LHCN-M2 (cell line): Measurements from ENCODE around the gene MYL12B. TPM values are rescaled to one million over a fixed set of nuclear protein-coding genes. Genes with fewer than 3 reads are reported as not detected.
"Not testable (repeated sequence)": the region's sequence is repeated elsewhere in the genome, so short reads cannot be mapped to it uniquely, and the experiment has no call there.

Experiments used
- DNase-seq: peaks from one replicate; pipeline ENCODE4 v3.0.0-alpha.2; 2012; ENCODE audit warnings: low read depth
- total RNA-seq: library from RNA; depleted of rRNA; stranded (reverse); fragments of >200 nt; gene quantifications from 2 replicates; pipeline ENCODE4 v1.2.3, GENCODE V29; 2014; rRNA removed

MYL12B gene
- total RNA-seq, 1 experiment from 2014 or later = 378 TPM

DNA sequence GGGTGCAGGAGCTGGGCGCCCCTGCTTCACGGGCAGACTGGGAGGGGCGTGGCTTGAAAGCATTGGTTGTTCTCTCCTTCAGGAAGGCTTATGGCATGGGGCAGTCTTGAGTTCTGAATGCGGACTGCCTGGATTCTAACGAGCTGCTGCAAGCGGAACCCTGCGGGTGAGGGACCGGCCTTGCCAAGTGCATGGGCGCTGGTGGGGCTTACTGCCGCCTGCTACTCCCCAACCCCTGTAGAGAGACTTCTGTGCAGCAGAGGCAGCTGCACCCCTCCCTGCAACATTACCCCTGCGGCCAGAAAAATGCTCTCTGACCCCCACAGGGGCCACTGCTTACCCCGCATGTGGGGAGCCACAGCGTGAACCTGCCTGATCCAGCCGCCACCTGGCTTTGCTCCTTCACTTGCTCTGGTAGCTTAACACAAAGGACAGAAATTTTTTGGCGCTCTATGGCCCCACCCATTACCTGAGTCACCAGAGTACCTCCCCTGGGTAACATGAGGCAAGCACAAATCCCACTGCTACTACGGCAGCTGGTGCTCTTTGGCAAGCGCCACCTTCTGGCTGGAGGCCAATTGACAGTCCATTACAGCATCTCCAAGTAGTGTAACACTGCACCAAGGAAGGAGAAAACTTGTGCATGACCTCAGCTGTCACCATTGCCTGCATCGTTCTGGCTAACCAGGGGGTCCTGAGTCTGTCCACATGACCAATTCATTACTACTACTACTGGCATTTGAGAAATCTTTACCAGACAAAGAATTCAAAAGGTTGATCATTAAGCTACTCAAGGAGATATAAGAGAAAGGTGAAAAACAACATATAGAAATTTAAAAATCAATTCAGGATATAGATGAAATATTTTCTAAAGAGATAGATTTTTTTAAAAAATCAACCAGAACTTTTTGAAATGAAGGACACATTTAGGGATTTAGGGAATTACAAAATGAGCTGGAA, 35.4 kb downstream of the MYL12B start:
- peak; percentile 85 for DNase-seq

DNA sequence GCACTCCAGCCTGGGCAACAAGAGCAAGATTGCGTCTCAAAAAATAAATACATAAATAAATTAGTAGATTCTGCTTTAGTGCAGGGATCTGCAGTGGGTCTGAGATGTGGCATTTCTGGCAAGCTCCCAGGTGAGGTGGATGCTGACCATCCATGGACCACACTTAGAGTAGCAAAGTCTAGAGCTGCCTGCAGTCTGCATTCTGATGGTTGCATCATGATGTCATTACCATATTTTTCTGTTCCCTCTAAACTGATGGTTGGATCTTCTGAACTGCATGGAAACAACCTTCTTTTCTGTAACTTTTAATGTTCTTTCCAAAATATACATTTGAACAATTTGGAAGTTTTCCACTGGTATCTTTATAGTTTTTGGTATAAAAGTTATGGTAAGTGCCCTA, 42.9 kb downstream of the MYL12B start:
- no peak for DNase-seq

DNA sequence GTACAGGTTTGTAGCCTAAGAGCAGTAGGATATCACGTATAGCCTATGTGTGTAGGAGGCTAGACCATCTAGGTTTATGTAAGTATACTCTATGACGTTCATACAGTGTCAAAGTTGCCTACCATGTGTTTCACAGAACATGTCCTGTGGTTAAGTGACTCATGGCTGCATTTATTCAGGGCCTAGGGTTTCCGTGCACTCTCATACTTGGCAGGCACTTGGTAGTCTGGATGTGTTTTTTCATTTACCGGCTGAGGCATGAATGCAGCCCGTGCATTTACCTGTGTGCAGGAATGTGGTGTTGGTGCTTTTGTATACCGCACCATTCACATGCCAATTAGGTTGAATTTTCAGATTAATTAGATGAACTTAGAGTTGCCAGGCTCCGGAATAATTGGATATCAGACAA, 43.4 kb downstream of the MYL12B start:
- DNase-seq = peak; percentile 92

DNA sequence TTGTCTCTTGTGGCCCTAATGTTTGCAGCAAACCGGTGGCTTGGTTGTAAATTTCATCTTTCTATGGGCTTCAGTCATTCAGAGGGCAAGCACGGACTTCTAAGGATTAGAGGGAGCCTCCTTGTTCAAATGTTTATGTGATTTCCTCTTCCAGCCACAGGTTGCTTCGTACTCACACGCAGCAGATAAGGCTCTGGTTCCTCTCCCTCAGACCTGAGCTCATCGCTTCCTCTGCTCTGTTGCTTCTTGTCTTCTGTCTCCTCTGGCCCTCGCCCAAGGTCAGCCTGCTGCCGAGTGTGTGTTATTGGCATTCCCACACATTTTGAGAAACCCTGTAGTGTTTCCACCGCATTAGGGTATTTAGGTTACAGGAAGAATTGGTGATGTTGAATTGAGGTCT, 44.0 kb downstream of the MYL12B start:
- no peak for DNase-seq

DNA sequence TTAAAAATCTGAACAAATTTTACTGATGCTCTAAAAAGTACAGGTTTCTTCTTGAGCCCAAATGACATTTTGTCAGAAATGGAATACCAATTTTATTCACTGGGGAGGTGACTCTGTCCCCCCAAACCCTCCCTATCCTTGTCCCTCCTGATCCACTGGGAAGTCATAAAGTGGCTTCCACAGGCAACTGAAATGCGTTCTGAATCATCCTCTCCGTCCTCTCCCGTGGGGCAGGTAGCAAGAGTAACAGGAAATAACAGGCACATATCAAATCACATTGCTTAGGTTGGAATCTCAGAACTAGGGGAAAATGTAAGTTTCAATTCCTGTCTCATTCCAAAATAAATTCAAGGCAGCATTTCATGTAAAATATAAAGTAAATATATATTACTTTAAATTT, 44.5 kb downstream of the MYL12B start:
- no peak for DNase-seq

DNA sequence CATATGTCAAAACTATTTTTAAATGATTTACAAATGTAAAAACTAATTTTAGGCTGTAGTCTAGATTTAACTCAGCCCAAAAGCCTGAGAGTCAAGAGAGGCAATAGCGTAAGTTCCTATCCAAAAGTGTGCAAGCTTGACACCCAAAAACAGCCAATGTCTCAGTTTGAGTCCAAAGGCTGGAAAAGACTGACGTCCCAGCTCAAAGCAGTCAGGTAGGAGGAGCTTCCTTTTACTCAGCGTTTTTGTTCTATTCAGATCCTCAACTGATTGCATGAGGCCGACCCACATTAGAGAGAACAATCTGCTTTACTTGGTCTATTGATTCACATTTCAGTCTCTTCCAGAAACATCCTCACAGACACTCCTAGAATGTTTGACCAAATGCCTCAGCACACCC, 51.8 kb downstream of the MYL12B start:
- DNase-seq = no peak

DNA sequence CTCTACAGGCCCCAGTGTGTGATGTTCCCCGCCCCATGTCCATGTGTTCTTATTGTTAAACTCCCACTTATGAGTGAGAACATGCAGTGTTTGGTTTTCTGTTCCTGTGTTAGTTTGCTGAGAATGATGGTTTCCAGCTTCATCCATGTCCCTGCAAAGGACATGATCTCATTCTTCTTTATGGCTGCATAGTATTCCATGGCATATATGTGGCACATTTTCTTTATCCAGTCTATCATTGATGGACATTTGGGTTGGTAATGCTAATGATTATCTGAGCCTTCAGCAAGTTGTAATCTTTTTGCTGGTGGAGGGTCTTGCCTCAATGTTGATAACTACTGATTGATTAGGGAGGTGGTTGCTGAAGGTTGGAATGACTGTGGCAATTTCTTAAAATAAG, 53.4 kb downstream of the MYL12B start:
- not testable (repeated sequence) for DNase-seq

DNA sequence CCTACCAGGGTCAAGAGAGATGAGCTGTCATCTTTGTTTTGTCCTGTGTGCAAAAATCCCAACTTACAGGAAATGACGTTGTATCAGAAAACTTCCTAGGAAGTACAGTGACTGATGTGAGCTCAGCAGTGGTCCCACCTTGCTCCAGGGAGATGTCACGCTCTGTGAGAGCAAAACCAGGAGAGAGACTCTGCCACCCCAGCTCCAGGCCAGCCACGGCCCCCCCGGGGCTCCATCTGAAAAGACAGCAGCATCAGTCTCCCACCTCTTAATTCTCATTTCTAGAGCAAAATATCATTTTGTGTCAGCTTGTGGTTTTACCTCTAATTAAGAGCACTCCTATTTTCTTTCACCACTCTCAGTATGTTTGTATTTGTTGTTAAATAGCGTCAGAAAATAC, 57.5 kb downstream of the MYL12B start:
- DNase-seq = no peak

DNA sequence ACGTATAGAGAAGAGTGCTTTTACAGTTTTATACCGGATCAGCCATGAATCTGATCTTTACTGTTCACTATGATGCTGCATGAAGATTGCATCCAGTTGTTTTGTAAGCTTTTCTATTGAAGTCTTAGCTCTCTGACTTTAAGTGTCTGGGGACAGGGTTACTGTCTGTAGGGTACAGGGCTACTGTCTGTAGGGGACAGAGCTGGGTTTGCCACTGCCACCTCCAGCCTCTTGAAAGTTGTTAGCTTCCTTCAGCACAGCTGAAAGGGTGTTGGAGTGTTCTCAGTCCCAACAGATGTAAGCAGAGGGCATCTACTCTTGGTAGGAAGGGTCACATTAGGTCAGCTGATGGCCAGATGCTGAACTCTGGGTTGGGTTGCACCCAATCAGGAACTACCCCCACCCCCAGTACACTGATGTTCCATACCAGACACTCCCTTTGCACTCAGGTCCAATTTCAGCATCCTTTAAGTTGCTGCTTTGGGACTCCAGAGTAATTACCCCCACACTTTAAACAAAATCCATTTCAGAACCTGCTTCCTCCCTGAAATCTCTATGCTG, 58.0 kb downstream of the MYL12B start:
- DNase-seq = no peak

DNA sequence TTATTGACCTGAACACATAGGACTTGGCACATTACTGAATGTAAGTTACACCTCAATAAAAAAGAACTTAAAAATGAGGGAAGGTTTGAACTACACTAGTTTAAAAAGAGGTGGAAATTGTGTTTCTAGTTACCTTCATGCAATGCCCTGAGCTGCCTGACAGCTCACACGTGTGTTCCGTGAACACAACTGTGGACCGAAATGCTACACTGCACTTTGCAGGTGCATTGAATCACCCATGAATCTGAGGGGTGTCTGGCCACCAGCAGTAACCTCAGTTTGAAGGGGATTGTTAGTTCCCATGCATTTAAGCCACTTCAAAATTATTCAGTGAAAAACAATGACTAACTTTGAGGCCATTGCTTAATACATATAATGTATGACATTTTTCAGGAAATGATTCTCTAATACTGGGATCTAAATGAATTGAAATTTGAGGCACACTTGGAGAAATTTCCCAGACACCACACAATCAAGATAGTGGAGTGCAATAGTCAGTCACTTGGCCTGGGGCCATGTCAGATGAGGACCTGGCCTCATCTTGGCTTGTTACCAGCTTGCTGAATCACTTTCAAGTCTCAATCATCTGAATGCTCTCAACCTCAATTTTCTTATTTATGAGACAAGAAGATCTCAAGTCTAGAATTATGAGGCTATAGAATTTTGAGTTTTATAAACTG, 59.3 kb downstream of the MYL12B start:
- DNase-seq = peak; percentile 82

DNA sequence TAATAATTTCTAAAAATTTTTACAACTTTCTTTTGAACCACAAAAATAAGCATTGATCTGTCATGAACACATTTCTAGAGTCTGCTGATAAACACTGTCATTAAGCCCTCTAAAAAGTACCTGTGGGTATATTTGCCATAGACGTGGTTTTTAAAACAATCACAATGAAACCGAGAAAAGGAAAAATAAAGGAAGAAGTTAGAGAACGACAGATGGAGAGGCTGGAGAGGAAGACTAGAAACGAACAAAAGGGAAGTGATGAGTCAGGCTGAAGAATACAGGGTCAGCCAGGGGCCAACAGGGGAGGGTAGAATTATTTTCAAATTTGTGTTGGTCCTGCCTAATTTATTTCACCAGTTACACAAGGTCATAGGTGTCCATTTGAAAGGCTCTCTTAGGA, 62.0 kb downstream of the MYL12B start:
- DNase-seq = peak; percentile 51

Other genes starting within 250 kb of the MYL12B start
- gene LPIN2, start 249.0 kb upstream of the MYL12B start, total RNA-seq = 38.9 and 42.0 TPM in 2 replicates
- under 0.01 and 0.06 TPM in 2 replicates for gene MYOM1, start 42.2 kb upstream of the MYL12B start, total RNA-seq
- gene MYL12A, start 14.3 kb upstream of the MYL12B start, total RNA-seq = 648 and 690 TPM in 2 replicates
- gene TGIF1, start 188.0 kb downstream of the MYL12B start, total RNA-seq = 114 and 115 TPM in 2 replicates